Keratinocyte (primary cell): ENCODE data around the gene OSCAR.

Source experiments
- EZH2 ChIP-seq: IDR thresholded peaks from one replicate; pipeline ENCODE4 v1.6.1; 2012; ENCODE audit warnings: inconsistent platforms, mild to moderate bottlenecking, low read length, moderate library complexity
- TF ChIP-seq, protein P1 (sequence below), 3 experiments: IDR thresholded peaks in 1 of 3; conservative IDR thresholded peaks in 1 of 3; optimal IDR thresholded peaks in 1 of 3; 2 replicates in 2 of 3; 3 replicates in 1 of 3; pipeline versions ENCODE3 to v1.5.1; 2011; ENCODE audit warnings: low read length in 3 of 3, mild to moderate bottlenecking in 3 of 3, moderate library complexity in 2 of 3, control low read depth in 1 of 3, inconsistent platforms in 1 of 3; ENCODE audit not compliant: insufficient read depth in 2 of 3; ENCODE audit errors: extremely low read depth in 1 of 3

DNA sequence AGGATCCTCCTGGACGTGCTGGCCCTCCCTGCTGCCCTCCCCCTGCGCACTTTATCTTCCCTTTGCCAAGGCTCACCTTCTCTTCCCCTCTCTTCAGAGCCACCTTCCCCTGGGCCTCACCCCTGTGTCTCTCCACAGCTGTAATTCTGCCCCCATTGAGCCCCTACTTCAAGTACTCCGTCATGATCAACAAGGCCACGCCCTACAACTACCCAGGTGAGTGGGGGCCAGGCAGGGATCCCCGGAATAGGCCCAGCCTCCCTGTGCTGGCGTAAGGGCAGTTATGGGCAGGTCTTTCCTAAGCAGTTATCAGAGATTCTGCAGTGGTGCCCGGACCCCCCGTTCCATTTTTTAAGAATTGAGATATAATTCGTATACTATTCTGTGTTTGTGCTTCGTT lies 5.2 kb upstream of the OSCAR start:
- no peak for TF ChIP-seq EZH2
- TF ChIP-seq, protein P1, sequence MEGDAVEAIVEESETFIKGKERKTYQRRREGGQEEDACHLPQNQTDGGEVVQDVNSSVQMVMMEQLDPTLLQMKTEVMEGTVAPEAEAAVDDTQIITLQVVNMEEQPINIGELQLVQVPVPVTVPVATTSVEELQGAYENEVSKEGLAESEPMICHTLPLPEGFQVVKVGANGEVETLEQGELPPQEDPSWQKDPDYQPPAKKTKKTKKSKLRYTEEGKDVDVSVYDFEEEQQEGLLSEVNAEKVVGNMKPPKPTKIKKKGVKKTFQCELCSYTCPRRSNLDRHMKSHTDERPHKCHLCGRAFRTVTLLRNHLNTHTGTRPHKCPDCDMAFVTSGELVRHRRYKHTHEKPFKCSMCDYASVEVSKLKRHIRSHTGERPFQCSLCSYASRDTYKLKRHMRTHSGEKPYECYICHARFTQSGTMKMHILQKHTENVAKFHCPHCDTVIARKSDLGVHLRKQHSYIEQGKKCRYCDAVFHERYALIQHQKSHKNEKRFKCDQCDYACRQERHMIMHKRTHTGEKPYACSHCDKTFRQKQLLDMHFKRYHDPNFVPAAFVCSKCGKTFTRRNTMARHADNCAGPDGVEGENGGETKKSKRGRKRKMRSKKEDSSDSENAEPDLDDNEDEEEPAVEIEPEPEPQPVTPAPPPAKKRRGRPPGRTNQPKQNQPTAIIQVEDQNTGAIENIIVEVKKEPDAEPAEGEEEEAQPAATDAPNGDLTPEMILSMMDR (optimal IDR thresholded peaks at IDR 0.05 in 1 of 3, IDR thresholded peaks at IDR 0.05 in 1 of 3, conservative IDR thresholded peaks at IDR 0.05 in 1 of 3; ENCODE audit: extremely low read depth in 1 of 3, insufficient read depth in 2 of 3, low read length in 3 of 3), result no peak
